ENCODE data around the gene PITPNM2. TPM values are rescaled to one million over a fixed set of nuclear protein-coding genes. Genes with fewer than 3 reads are reported as not detected.

Gene PITPNM2
- total and polyA plus RNA-seq, 2 of the 8 experiments (the other 6 are each of a cell fraction or from before 2014, with no cell fraction given): 0.59 to 3.4 TPM

DNA sequence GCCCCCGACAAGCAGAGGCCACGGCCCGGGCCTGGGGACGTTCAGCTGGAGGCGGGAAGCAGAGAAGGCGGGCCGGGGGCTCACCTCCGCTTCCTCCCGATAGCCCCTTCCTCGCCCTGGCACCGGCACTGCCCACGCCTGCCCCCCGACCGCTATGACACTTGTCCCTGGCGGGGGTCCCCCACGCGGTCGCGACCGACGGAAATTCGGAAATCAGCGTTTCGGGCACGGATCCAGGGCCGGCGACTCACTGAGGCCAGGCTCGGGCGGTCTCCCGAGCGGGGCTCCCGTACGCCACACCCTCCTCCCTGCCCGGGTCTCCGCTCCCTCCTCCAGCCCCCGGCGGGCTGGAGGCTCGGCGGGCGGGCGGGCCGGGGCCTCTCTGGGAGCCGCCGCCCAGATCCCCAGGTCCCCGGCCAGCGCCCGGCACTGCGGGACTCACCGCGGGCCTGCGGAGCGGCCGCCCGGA, 581 bp downstream of the PITPNM2 start:
- H2BK15ac ChIP-seq (ENCODE audit: low read length): no peak overlapping the region
- no peak overlapping the region for H2BK5ac ChIP-seq (ENCODE audit: low read depth, low read length)
- no peaks in the 10 kb centered on the region for H3K79me1 ChIP-seq (ENCODE audit: low read depth, low read length)
- no peak overlapping the region for H3K27ac ChIP-seq (ENCODE audit: low read depth, low read length)
- peaks cover 10% of the 10 kb centered on the region; the same call in 1 of the 2 replicates for H3K23me2 ChIP-seq (ENCODE audit: low read depth, low read length)
- H2AK5ac ChIP-seq (ENCODE audit: low read depth, low read length): no peak overlapping the region
- no peak overlapping the region for H4K91ac ChIP-seq (replicated peaks; ENCODE audit: insufficient read length, low read length)
- H3K23ac ChIP-seq (ENCODE audit: insufficient read length): no peak overlapping the region
- DNase-seq (ENCODE audit: low read depth in 1 of 2, low spot score in 2 of 2): no peak
- no peak overlapping the region for H4K5ac ChIP-seq (ENCODE audit: insufficient read length, low read depth, low read length)
- TF ChIP-seq SUZ12 (IDR thresholded peaks at IDR 0.05; ENCODE audit: low read length) (peak; percentile 26; the same call in 1 of the 2 replicates), SAP30 (IDR thresholded peaks at IDR 0.05; ENCODE audit: insufficient read depth, insufficient replicate concordance, low read length) (no peak), KDM4A (IDR thresholded peaks at IDR 0.05; ENCODE audit: low read depth, low read length, severe bottlenecking) (peak; percentile 94), SIRT6 (IDR thresholded peaks at IDR 0.05; ENCODE audit: low read length) (no peak), PHF8 (conservative IDR thresholded peaks at IDR 0.05; ENCODE audit: low read depth, low read length) (0 out of 2 replicates have a peak, but pooled peaks have one; percentile 24), SP1 (IDR thresholded peaks at IDR 0.05; ENCODE audit: low read depth, low read length) (no peak), EZH2 (IDR thresholded peaks at IDR 0.05; ENCODE audit: low read depth, low read length, severe bottlenecking) (peak; percentile 22), TBP (IDR thresholded peaks at IDR 0.05; ENCODE audit: low read depth, low read length) (no peak), RBBP5 (IDR thresholded peaks at IDR 0.05; ENCODE audit: borderline replicate concordance, low read depth, low read length) (0 out of 2 replicates have a peak, but pooled peaks have one; percentile 66), TAF7 (optimal IDR thresholded peaks at IDR 0.05; ENCODE audit: borderline replicate concordance, low read depth, low read length) (no peak)
- TF ChIP-seq, protein P1, sequence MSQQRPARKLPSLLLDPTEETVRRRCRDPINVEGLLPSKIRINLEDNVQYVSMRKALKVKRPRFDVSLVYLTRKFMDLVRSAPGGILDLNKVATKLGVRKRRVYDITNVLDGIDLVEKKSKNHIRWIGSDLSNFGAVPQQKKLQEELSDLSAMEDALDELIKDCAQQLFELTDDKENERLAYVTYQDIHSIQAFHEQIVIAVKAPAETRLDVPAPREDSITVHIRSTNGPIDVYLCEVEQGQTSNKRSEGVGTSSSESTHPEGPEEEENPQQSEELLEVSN (IDR thresholded peaks at IDR 0.05): no peak
- H2BK120ac ChIP-seq (replicated peaks; ENCODE audit: low read depth, low read length): no peak overlapping the region
- H2BK20ac ChIP-seq (ENCODE audit: low read length): no peak overlapping the region
- H3K18ac ChIP-seq (ENCODE audit: extremely low read depth, low read length): peak overlapping the region; percentile 76; the same call in 1 of the 2 replicates
- peak overlapping the region; percentile 7; the same call in 1 of the 2 replicates for H4K8ac ChIP-seq (ENCODE audit: extremely low read depth, insufficient read depth, low read length)
- ChIA-PET POLR2A (ENCODE audit: partially characterized antibody) (interaction anchor here (1.0 to 2.1 kb wide), 4 partner anchors 10 to 120 kb away, joined by 3 to 11 read pairs (median 4); partner anchors contain the start of genes MPHOSPH9 and MTRFR), CTCF (ENCODE audit: partially characterized antibody) (interaction anchor here (0.5 to 3.2 kb wide), 4 partner anchors 9 to 106 kb away, joined by 3 to 16 read pairs (median 4); no protein-coding TSS in a partner anchor)
- no peak for FAIRE-seq
- H4K20me1 ChIP-seq (replicated peaks in 1 of 2; ENCODE audit: control insufficient read depth in 1 of 2, insufficient read depth in 2 of 2, low read length in 2 of 2): no peaks in the 10 kb centered on the region
- no peaks in the 10 kb centered on the region for H3K36me3 ChIP-seq (ENCODE audit: control insufficient read depth in 2 of 4, insufficient read depth in 4 of 4, low read length in 3 of 4)
- H3K14ac ChIP-seq (ENCODE audit: insufficient read length): no peak overlapping the region
- H3K56ac ChIP-seq (replicated peaks; ENCODE audit: insufficient read length, low read depth, low read length): no peak overlapping the region
- WGBS, 2 experiments (ENCODE audit: extremely low coverage in 1 of 2, insufficient coverage in 1 of 2, insufficient read length in 1 of 2, insufficient replicate concordance in 2 of 2, low coverage in 1 of 2, low lambda C conversion rate in 2 of 2, missing lambda C conversion rate in 1 of 2): 2% methylated on average over 8 of the region's 54 CpGs; no CpG with 5 or more reads in 1 of the 2 experiments
- peak overlapping the region in 3 of 4 experiments; percentile 25 to 73 (median 40); a peak in 3 of 7 replicates for H3K9ac ChIP-seq (replicated peaks in 1 of 4; ENCODE audit: extremely low read depth in 1 of 4, low read depth in 3 of 4, low read length in 3 of 4)
- H2BK12ac ChIP-seq (ENCODE audit: low read depth, low read length): no peak overlapping the region
- H3K9me3 ChIP-seq (ENCODE audit: insufficient read depth in 2 of 2, low read depth in 1 of 2, low read length in 1 of 2): no peaks in the 10 kb centered on the region
- peak overlapping the region; percentile 69 to 96 for H3K4me2 ChIP-seq (ENCODE audit: insufficient read depth in 1 of 2, low read depth in 2 of 2, low read length in 2 of 2)
- peaks cover 14 to 39% (median 32%) of the 10 kb centered on the region in 4 experiments; a peak in 6 of 7 replicates for H3K27me3 ChIP-seq (replicated peaks in 1 of 4; ENCODE audit: control insufficient read depth in 3 of 4, extremely low read depth in 1 of 4, insufficient read depth in 3 of 4, low read length in 3 of 4)
- peak overlapping the region; percentile 51 to 76 (median 72) for H3K4me3 ChIP-seq (ENCODE audit: extremely low read depth in 1 of 4, insufficient read depth in 2 of 4, low read depth in 3 of 4, low read length in 4 of 4)
- H3K4ac ChIP-seq (replicated peaks; ENCODE audit: insufficient read length, low read depth, low read length): no peak overlapping the region
- H2AFZ ChIP-seq (ENCODE audit: low read length): peak overlapping the region; percentile 68; the same call in 1 of the 2 replicates
- H3K79me2 ChIP-seq (ENCODE audit: control insufficient read depth in 1 of 2, insufficient read depth in 2 of 2, low read length in 2 of 2): no peaks in the 10 kb centered on the region
- peaks cover 6 to 26% (median 9%) of the 10 kb centered on the region in 4 experiments for H3K4me1 ChIP-seq (replicated peaks in 1 of 4; ENCODE audit: control insufficient read depth in 3 of 4, insufficient read depth in 4 of 4, low read length in 3 of 4)

Data from H1 (cell line).